Activated gamma-delta T cell (primary cell): ENCODE results near the gene SEMA5B.

ENCODE experiments used
- DNase-seq: peaks from one replicate; lab custom pipeline; 2025; lab: John Stamatoyannopoulos, UW

Gene SEMA5B

GRCh38 chr3:122923611-122924010 is 104.0 kb downstream of the SEMA5B start:
- no peak for DNase-seq

GRCh38 chr3:122921791-122922651 is 105.5 kb downstream of the SEMA5B start:
- no peak for DNase-seq

- no peak for DNase-seq
Observed at GRCh38 chr3:122920986-122921385, 106.6 kb downstream of the SEMA5B start.

GRCh38 chr3:122919291-122919610 is 108.3 kb downstream of the SEMA5B start:
- DNase-seq, result no peak

- no peak for DNase-seq
Observed at GRCh38 chr3:122918576-122919290, 108.8 kb downstream of the SEMA5B start.

- no peak for DNase-seq
Observed at GRCh38 chr3:122917412-122917811, 110.2 kb downstream of the SEMA5B start.

- no peak for DNase-seq
Observed at GRCh38 chr3:122916580-122916979, 111.0 kb downstream of the SEMA5B start.

GRCh38 chr3:122916084-122916483 is 111.5 kb downstream of the SEMA5B start:
- no peak for DNase-seq

GRCh38 chr3:122915300-122916055 is 112.1 kb downstream of the SEMA5B start:
- no peak for DNase-seq

- no peak for DNase-seq
Observed at GRCh38 chr3:122913539-122914100, 113.9 kb downstream of the SEMA5B start.

- no peak for DNase-seq
Observed at GRCh38 chr3:122912772-122913538, 114.6 kb downstream of the SEMA5B start.

GRCh38 chr3:122911901-122912300 is 115.7 kb downstream of the SEMA5B start:
- no peak for DNase-seq

- no peak for DNase-seq
Observed at GRCh38 chr3:122908251-122908650, 119.3 kb downstream of the SEMA5B start.

GRCh38 chr3:122907471-122907870 is 120.1 kb downstream of the SEMA5B start:
- no peak for DNase-seq

GRCh38 chr3:122903171-122903570 is 124.4 kb downstream of the SEMA5B start:
- DNase-seq, result no peak

GRCh38 chr3:122902326-122902725 is 125.2 kb downstream of the SEMA5B start:
- no peak for DNase-seq

- no peak for DNase-seq
Observed at GRCh38 chr3:122898298-122898697, 129.3 kb downstream of the SEMA5B start.

- no peak for DNase-seq
Observed at GRCh38 chr3:122893754-122894668, 133.6 kb downstream of the SEMA5B start.

GRCh38 chr3:122893282-122893681 is 134.3 kb downstream of the SEMA5B start:
- no peak for DNase-seq
